NCI-H1092 (cell line): ENCODE data around the gene PELI2.

Source experiments
- DNase-seq: peaks from one replicate; lab custom pipeline; 2025; lab: John Stamatoyannopoulos, UW

PELI2 gene

DNA sequence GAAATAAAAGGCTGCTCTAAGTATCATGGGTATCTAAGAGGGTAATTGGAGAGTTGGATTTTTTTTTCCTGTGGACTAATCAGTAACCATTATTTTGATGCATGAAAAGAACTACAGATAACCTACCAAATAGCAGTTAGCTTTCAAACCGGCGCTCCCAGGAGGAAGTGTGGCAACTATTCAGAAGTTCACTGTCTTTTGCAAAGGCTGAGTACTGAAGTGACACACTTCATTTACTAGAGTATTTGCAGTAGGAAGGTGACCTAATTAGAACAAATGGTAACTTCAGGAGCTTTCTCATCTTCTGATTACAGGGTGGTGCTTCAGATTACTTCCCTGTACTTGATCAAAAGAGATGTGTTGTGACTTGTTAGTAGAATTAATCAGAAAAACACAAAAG is 87.7 kb downstream of the PELI2 start:
- no peak for DNase-seq

DNA sequence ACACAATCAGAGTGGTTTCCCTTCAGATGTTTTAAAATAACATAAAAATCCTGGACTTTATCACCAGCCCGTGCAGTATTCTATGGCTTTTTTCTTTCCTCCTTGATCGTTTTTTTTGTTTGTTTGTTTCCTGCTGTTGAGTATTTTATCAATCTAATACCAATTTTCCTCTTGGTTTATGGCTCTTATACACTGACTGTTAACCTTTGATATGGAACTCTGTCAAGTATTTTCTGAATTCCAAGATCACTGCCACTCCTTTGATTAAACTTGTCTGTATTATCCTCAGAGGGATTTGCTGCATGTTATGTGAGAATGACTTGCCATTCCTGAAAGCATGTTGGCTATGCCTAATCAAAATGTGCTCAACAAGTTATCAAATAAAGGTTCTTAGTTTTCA is 88.4 kb downstream of the PELI2 start:
- DNase-seq = no peak

DNA sequence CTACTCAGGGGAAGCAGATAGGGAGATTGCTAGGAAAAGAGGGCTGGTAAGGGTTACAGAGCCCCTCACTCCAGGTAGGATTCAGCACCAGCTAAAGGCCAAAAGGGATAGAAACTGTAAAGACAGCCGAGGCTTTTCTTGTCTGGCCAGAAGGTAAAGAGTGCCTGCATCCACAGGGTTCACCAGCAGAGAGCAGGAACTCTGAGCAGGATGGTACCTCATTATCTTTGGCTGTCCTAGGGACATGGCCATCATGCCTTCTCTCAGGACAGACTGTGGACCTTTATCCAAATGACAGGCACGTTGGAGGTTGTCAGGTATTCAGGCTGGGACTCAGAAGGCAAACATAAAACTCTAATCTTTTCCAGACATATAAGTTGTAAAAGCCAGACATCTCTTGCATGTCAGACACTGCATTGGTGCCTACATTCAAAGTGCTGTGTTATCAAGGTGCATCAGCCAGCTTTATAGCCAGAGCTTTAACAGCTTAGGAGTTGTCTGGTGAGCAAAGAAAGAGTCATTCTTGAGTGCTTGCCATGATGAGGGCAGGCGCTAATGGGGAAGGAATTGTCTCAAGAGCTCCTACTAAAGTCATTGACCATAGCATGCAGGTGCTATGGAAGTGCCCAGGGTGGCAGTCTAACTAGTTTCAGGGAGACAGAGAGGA is 89.5 kb downstream of the PELI2 start:
- no peak for DNase-seq

DNA sequence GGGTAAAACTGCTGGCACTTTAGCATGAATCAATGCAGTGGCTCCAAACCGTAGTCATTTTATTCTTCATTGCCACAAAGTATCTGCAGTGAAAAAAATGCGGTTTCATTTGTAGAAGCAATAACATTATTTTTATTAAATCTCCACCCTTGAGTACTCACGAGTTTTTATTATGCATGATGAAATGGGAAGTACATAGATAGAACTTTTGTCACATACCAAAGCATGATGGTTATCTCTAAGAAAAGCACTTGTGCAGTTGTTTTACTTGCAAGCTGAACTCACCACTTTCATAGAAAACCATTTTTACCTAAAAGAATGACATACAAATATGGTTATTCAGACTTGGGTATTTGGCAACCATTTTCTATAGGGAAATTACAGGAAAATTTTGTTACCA is 90.3 kb downstream of the PELI2 start:
- no peak for DNase-seq

DNA sequence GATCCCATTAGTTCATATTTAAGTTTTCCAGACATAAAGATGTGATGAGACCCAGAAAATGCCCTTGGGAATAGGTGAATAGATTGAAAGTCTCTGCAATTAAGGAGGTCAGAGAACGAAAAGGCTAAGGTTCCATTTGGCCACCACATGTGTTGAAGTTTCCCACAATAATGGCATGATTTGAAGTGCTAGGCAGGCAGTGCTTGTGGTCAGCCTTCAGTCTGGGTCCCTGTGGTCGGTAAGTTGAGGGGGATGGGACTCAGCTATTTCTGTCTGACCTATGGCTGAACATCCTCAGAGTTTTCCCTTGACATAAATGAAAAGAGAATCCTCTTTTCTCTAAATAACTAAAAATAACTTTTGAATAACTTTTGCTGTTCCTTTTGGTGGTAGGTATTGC is 92.4 kb downstream of the PELI2 start:
- DNase-seq = no peak

DNA sequence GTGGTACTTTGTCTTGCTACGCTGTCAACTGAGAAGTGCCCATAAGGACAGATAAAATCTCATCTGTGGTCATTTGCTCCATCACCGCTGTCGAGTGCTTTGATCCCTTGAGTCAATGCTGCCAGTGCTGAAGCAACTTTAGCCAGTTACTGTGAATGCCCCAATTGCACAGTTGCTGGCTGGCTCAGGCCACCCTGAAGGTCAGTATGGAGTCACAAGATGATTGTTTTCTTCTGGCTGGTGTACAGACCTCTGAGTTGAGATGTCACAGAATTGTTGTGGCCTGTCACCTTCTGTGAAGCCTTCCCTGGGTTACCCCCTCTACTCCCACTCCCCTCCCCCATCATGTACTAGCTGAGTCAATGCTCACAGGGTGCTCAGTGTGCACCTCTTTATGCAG is 92.9 kb downstream of the PELI2 start:
- DNase-seq = no peak

DNA sequence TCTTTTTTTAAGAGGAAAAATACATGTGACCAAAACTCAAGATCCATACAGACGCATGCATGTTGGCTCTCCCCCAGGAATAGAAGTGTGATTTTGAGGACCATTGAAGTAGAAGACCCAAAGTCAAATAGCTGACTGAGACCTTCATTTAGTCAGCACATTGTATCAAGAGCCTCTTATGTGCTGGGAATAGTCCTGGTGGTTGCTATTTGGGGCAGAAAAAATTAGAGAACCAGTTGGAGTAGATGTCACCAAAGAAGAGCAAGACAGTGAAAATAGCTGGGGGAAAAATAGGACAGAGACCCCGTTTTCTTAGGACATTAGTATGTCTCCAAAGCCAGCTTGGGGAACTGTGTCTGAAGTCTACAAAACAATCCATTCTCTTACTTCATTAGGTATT is 93.6 kb downstream of the PELI2 start:
- DNase-seq = no peak

DNA sequence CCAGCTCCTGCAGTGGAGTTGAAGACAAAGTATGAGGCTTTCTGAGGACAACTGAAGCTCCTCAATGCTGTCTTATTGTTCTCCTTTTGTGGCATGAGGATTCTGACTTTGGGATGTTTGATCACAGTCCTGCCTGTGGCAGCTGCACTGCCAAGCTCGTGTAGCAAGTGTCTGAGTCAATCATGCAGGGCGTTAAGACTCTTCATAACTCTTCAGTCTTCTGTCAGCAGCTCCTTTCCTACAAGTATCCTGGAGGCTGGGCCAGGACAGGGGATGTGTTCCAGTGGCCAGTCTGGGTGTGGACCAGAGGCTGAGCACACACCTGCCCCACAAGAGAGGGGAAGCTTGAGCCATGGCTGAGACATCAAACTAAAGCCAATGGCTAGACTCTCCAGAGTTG is 94.3 kb downstream of the PELI2 start:
- no peak for DNase-seq

DNA sequence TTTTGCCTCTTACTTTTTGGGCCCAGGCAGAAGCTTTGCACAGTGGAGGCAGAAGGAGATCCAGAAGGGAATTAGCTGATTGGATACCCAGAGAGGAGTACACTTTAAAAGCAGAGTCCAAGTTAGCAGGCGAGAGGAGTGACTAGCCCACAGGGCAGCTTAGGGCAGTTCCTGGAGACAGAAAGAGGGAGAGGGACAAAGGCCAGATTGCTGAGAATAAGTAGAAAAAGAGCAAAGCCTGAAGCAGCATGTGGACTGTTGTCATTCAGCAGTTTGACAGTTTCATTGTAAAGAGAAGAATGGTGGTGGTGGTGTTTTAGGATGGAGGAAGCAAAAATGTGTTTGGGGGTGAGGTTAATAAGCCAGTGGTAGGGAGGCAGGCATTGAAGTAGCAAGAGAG is 95.1 kb downstream of the PELI2 start:
- DNase-seq = no peak

DNA sequence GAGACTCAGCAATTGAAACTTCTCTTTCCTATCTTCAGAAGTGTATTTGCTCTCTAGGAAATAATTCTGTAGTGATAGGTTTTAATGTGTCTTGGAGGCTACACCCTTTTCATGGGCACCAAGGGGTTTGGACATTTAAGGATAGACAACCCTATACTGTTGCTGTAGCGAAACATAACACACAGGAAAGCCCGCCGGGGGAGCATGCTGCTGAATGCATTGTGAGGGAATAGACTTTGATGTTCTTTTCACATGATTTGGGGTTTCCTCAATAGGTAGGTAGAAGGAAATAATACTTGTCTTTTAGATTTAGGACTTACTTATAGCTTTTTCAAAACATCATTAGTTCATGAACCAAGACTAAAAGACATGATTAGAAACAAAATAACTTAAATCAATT is 97.0 kb downstream of the PELI2 start:
- DNase-seq = no peak

DNA sequence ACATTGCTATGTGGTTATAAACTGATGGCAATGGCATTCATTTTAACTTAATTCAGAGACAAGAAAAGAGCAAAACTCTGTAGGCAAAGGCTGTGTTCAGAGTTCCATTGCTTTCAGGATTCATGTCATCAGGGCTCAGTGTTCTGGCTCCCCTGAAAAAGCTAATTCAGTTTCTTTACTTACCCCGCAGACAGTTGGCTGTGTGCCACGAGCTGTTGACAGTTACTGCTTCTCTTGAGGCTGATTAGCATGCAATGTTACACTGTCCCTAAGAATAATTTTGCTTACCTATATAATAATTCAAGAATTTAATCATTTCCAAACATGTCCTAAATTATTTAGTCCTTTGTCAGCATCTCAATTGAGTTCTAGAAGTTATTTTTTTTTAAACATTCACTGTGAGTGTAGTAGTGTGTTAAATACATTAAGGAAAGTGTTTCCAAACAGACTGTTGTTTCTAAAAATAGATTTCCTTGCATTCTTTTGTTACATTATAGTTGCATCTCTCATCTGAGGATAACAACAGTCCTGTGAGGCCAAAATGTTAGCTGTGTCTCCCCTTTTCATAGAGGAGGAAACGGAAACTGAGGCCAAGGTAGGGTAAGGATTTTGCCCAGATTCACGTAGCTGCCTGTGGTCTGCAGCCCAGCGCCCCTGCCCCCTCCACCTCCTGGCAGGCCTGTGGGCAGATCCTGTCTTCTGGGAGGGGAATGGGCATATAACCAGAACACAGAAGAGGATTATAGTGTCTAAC is 98.6 kb downstream of the PELI2 start:
- DNase-seq = peak; percentile 78

DNA sequence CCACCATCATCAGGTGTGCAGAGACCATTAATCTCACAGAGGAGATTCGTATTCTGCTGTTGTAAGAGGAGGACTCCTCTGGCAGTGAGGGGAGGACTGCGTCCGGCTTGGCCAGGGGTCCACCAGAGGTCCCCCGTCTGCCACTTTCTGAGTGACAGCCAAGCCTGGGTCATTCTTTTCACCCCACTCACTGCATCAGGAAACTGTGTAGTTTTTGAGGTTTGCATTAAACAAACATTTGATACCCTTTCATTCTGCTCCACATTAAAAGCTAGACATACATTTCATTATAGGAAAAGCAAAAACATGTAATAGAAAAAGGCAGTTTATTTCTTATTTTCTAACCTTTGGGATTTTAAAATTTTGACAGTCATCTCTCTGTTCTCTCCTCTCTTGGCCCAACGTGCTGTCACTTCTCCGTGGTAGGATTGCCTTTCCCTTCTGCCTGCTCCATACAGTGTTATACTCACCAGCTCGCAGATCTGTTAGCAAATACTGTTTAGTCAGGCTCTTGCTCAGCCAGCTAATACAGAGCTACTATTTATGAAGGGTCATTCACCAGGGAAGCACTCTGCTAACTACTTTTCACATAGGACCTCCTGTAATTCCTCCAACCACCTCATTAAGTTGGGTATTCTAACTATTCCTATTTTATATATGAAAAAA is 99.3 kb downstream of the PELI2 start:
- DNase-seq = peak; percentile 13

DNA sequence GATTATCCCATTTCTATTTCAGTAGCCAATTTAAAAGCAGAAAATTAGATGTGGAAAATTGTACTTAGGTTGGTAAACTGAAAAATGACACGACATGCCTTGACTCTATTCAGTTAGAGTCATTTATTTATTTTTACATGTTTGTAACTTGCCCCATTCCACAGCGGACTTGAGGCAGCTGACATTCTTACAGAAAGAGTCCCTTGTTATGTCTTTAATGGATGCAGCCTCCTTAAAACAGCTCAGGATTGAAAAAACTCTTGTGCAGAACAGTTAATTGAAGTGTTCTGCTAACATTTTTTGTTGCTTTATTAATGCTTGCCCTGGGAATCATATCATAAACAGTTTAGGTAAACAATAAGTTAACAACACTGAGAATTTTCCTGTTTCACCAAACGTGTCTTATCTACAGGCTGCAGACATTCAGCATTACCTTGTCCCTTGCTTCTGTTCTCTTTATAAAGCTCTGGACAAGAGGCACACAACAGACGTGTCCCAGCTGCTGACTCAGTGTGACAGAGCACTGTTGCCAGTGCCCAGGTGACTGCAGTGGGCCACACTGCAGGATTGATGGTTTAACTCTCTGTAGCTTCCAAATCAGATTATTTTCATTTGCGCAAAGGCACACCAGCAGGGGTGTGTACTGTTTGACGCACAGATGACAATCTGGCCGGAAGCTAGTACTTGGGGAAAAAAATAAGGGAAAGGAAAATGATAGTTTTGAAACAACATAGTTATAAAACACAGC is 101.6 kb downstream of the PELI2 start:
- DNase-seq = no peak

DNA sequence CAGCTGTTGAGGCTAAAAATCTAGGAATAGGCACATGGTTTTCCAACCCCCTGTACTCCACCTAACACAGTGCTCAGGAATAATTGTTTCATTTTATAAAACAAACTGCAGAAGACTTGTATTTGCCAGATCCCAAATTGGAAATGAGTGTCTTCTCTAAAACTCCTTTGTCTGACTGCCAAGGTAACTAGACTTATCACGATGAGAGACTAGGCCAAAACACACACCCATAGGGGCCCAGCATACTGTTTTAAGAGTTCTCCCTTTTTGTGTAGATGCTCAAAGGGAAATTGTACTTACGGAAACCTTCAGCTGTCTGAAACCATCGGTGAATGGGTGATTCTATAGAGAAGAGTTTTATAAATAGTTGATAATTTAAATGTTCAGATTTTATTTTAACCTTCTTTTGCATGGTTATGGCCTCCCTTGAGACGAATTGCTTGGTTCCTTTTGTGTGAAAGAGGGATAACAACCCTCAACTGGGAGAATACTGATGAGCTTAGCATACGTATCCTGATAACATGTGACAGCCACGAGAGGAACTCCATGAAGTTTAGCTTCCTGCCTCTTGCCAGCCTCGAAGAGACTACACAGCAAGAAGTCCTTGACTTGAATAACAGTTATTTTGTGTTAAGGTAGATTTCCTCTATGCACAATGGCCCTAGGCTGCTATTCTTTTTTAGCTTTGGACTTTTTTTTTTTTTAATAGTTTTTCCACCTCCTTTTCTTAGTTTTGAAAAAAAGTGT is 103.3 kb downstream of the PELI2 start:
- no peak for DNase-seq

DNA sequence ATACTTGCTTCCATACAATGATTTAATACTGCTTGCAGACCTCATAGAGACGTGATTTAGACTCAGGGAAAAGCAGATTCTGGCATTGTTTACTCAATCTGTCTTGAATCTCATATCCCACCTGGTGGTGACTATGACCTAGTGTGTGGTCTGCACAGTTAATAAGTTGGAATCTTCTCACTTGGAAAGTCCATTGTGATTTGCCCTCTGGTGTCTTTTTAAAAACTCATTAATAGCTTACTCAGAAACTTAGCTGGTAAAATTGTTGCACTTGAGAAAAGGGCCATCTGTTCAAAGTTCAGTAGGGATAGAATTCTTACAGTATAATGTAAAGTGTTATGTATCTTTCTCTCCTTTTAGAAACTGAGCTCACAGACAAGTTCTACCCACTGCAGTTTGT is 106.0 kb downstream of the PELI2 start:
- no peak for DNase-seq

DNA sequence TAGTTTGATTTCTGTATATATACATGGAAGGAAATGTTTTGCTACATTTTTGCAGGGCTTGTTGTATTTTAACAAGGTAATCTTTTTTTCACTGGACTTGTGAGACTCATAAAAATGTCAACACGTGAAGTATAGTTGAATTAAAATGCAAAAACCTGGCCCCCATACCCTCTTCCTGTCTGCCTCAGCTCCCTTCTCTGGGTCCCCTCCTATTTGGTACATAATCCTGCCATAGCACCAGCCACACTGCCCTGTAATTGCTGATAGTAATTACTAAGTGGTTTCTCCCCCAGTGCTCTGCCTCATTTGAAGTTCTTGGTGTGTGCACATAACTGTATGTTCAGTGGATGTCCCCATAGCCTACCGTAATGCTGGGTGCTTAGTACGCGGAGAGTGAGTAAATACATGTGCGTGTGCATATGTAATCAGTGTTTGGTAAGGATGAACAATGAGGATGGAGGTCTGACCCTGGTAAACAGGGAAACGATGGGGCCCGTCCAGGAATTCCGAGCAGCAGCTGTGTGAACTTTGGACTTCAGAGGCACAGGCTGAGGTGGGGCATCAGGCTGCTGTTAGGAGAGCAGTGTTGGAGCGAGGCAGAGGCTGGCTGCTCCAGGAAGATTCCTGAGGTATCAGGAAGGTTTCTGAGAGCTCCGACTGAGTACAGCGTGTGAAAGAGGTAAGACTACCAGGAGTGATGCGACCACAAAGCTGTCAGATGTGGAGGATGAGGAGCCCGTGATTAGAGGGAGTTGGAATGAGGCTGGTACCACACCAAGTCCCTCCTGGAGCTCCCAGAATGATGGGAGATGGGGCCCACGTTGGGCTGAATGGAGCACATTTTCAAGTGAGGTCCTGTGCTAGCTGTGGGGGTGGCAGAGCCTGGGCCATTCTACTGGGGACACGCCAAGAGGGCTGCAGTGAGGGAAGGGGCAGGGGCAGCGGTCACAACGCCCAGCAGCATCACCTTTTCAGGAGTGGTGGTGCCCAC is 106.8 kb downstream of the PELI2 start:
- no peak for DNase-seq

DNA sequence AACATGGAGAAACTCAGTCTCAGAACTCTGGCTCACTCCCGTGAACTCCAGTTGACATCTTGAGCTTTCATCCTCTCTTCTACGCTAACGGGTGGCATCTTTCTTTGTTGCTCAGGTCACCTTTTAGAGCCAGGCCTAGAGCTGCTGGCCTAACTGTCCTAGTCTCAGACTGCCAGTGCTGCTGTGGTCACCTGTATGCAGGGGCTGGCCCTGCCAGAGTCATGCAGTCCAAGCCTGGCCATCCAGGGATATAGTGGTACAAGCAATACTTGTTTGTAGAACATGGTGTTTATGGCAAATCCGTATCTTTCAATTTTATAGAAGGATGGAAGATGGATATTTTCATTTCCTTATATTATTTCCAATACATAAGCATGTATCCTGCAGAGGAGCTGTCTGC is 117.2 kb downstream of the PELI2 start:
- DNase-seq = no peak

DNA sequence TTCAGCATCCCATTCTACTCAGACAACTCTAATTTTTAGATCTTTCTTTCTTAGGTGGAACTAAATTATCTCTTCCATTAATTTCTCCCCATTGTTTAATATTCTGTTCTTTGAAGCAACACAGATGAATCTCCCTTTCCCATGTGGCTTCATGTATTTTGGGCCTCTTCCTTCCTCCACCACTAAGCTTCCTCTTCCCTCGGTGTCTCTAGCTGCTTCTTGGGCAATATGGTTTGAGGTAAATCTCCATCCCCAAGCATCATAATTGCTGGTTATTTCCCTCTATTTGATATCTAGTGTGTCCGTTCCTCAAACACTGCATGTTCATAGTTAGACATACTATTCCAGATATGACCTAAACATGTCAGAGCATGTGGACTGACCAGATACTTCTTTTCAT is 119.2 kb downstream of the PELI2 start:
- no peak for DNase-seq

DNA sequence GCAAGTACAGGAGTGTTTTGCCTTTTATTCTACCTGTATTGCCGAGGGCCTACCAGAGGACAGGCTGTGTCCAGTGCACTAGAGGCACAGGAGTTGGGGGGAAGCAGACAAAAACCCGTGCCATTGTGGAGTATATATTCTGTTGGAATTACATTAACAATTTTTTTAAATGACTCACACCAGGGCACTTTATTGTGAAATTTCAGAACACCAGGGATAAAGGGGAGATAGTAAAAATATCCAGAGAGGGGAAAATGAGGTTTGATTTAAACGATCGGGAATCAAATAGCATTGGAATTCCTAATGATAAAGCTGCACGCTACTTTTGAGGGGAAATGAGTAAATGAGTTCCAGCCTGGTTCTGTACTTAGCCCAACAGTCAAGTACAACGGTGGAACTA is 123.2 kb downstream of the PELI2 start:
- DNase-seq = no peak

DNA sequence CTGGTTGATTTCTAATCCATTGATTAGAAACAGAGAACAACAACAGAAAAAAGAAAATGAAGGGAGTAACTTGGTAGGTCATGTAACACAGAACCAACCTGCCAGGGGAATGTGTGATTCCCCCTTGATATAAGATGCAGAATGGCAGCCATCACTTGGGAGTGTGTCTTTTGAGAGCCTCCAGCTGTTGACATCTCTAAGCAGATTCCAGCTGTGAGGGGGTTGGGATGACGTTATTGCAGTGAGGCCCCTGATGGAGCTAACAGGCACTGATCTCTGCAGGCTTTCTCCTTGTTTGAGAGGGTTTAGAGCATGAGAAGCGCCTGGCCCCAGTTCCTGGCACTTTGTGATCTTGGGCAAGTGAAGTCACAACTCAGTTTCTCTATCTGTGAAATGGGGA is 124.9 kb downstream of the PELI2 start:
- DNase-seq = no peak
